ENCODE results near the gene ARHGEF28. TPM values are rescaled to one million over a fixed set of nuclear protein-coding genes. Genes with fewer than 3 reads are reported as not detected.

ARHGEF28 gene
- total RNA-seq, 1 donor from 2014 or later, result 2.1 TPM

DNA sequence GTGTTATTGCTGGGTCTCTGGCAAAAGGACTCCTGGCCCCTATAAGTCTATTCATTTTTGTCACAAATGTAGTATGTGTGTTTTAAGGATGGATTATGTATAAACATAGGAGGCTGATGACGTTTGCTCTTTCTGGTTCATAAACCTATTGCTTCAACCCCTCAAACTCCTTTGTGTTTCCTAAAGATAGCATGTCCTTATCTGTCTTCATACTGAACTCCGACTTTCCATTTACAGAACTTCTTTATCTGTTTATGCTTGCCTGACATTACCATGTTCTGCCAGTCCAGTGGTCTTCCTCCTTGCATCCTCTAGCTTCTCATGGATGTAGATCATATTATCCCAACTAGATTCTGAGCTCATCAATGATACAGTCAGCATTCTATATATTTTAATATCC, 46.1 kb downstream of the ARHGEF28 start:
- H3K4me1 ChIP-seq, result peaks cover 9% of the 10 kb centered on the region
- no peaks in the 10 kb centered on the region for H3K9me3 ChIP-seq (replicated peaks)
- H3K27me3 ChIP-seq (ENCODE audit: low read depth), result no peaks in the 10 kb centered on the region
- intact Hi-C loops (cut with micrococcal nuclease), result no loop called here
- no peaks in the 10 kb centered on the region for H3K36me3 ChIP-seq
- DNase-seq, result no peak
- no peak overlapping the region for H3K27ac ChIP-seq (replicated peaks)
- H3K4me3 ChIP-seq, result no peak overlapping the region
- TF ChIP-seq, protein P1, sequence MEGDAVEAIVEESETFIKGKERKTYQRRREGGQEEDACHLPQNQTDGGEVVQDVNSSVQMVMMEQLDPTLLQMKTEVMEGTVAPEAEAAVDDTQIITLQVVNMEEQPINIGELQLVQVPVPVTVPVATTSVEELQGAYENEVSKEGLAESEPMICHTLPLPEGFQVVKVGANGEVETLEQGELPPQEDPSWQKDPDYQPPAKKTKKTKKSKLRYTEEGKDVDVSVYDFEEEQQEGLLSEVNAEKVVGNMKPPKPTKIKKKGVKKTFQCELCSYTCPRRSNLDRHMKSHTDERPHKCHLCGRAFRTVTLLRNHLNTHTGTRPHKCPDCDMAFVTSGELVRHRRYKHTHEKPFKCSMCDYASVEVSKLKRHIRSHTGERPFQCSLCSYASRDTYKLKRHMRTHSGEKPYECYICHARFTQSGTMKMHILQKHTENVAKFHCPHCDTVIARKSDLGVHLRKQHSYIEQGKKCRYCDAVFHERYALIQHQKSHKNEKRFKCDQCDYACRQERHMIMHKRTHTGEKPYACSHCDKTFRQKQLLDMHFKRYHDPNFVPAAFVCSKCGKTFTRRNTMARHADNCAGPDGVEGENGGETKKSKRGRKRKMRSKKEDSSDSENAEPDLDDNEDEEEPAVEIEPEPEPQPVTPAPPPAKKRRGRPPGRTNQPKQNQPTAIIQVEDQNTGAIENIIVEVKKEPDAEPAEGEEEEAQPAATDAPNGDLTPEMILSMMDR (IDR thresholded peaks at IDR 0.05; ENCODE audit: borderline replicate concordance), result no peak

DNA sequence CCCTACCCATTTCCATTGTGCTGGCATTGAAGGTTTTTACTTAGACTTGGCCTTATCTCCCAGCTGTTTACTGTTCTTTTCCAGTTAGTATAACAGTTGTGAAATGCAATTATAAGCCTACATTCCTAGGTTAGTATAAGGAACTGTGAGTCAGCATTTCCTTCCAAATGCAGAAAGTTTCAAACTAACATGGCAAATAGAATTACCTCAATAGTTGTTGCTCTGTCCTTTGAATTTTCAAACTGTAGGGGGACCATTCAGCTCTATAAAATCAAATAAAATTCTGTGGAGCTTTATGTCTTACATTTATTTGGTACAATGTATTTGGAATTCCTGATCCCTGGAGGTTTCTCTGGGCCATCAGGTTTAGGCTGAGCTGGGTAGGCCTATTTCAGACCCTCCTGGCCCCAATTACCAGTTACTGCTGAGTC, 47.2 kb downstream of the ARHGEF28 start:
- intact Hi-C loops (cut with micrococcal nuclease), result no loop called here
- H3K27ac ChIP-seq (replicated peaks), result no peak overlapping the region

DNA sequence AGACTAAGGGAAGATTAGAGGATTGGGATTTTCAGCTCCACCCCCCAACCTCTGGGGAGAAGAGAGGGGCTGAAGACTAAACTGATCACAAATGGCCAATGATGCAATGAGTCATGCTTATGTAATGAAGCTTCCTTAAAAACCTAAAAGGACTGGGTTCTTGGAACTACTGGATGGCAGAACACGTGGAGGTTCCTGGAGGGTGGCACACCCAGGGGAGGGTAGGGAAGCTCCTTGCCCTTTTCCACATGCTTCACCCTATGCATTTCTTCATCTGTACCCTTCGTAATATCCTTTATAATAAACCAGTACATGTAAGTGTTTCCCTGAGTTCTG, 48.6 kb downstream of the ARHGEF28 start:
- intact Hi-C loops (cut with micrococcal nuclease), result no loop called here
- H3K4me3 ChIP-seq, result no peak overlapping the region
- no peaks in the 10 kb centered on the region for H3K36me3 ChIP-seq
- H3K27me3 ChIP-seq (ENCODE audit: low read depth), result no peaks in the 10 kb centered on the region
- DNase-seq, result no peak
- TF ChIP-seq, protein P1 (IDR thresholded peaks at IDR 0.05; ENCODE audit: borderline replicate concordance), result no peak
- H3K9me3 ChIP-seq (replicated peaks), result no peaks in the 10 kb centered on the region
- no peak overlapping the region for H3K27ac ChIP-seq (replicated peaks)
- H3K4me1 ChIP-seq, result peaks cover 9% of the 10 kb centered on the region

More for the DNA sequence above, 47.2 kb downstream of the ARHGEF28 start:
- TF ChIP-seq, protein P1 (IDR thresholded peaks at IDR 0.05; ENCODE audit: borderline replicate concordance), result no peak
- Histone ChIP-seq H3K36me3 (no peaks in the 10 kb centered on the region), H3K4me1 (peaks cover 9% of the 10 kb centered on the region), H3K27me3 (ENCODE audit: low read depth) (no peaks in the 10 kb centered on the region), H3K9me3 (replicated peaks) (no peaks in the 10 kb centered on the region), H3K4me3 (no peak overlapping the region)
- DNase-seq, result no peak

DNA sequence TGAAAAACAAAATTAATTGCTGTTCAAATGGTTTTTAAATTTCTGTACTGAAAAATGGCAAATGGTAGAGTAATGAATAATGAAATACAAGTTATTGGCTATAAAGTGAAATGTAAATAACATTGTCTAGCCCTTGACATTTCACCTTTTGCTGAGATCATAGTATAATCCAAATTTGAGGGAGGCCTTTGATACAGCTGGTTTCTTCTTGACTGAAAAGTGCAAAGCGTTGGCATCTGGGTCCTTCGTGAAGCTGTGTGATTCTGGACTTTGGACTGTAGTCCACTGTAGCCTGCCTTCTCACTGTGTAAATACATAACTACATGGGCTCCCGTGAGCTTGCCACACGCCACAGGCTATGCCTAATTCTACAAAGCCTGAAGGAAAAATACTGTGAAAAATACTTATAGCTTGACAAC, 52.3 kb downstream of the ARHGEF28 start:
- TF ChIP-seq, protein P1 (IDR thresholded peaks at IDR 0.05; ENCODE audit: borderline replicate concordance), result no peak
- H3K9me3 ChIP-seq (replicated peaks), result no peaks in the 10 kb centered on the region
- no peak overlapping the region for H3K27ac ChIP-seq (replicated peaks)
- H3K4me3 ChIP-seq, result no peak overlapping the region
- no peak for DNase-seq
- H3K27me3 ChIP-seq (ENCODE audit: low read depth), result no peaks in the 10 kb centered on the region
- H3K36me3 ChIP-seq, result no peaks in the 10 kb centered on the region
- peaks cover 7% of the 10 kb centered on the region for H3K4me1 ChIP-seq
- intact Hi-C loops (cut with micrococcal nuclease), result no loop called here

DNA sequence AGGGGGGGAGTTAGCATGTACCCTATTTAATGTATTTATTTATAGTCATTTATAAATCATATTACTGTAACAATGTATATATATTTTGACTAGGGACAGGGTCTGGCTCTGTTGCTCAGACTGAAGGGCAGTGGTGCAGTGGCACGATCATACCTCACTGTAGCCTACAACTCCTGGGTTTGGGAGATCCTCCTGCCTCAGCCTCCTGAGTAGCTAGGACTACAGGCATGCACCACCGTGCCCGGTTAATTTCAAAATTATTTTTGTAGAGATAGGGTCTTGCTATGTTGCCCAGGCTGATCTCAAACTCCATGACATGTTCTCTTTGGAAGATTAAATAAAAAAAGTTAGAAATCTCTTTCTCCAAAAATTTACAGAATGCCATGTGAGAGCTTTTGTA, 52.8 kb downstream of the ARHGEF28 start:
- Histone ChIP-seq H3K27me3 (ENCODE audit: low read depth) (no peaks in the 10 kb centered on the region), H3K36me3 (no peaks in the 10 kb centered on the region), H3K9me3 (replicated peaks) (no peaks in the 10 kb centered on the region), H3K4me3 (no peak overlapping the region), H3K4me1 (peaks cover 7% of the 10 kb centered on the region), H3K27ac (replicated peaks) (no peak overlapping the region)
- intact Hi-C loops (cut with micrococcal nuclease), result no loop called here
- TF ChIP-seq, protein P1 (IDR thresholded peaks at IDR 0.05; ENCODE audit: borderline replicate concordance), result no peak
- no peak for DNase-seq

GRCh38 chr5:73682176-73682575, 56.2 kb downstream of the ARHGEF28 start:
- no peak for DNase-seq
- Histone ChIP-seq H3K36me3 (no peaks in the 10 kb centered on the region), H3K27ac (replicated peaks) (no peak overlapping the region), H3K4me3 (no peak overlapping the region), H3K4me1 (no peaks in the 10 kb centered on the region), H3K27me3 (ENCODE audit: low read depth) (no peaks in the 10 kb centered on the region), H3K9me3 (replicated peaks) (no peaks in the 10 kb centered on the region)
- TF ChIP-seq, protein P1 (IDR thresholded peaks at IDR 0.05; ENCODE audit: borderline replicate concordance), result no peak
- intact Hi-C loops (cut with micrococcal nuclease), result no loop called here
